Measurements from ENCODE around the gene MSL1.

DNA sequence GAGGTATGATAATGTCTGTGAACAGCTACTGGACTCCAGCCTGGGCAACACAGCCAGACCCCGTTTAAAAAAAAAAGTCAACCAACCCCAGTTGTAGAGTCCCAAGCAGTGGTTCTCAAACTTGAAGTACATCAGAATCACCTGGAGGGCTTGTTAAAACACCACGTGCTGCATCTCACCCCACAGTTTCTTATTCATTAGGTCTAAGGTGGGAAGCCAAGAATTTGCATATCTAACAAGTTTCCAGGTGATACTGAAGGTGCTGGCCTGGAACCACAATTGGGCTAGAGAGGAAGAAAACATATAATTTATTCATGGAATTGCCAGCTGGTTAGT is 6.7 kb upstream of the MSL1 start:
- TF ChIP-seq TAF1 (IDR thresholded peaks at IDR 0.05; ENCODE audit: borderline replicate concordance, low read depth, low read length): no peak
- no peak for TF ChIP-seq POLR2AphosphoS5 (IDR thresholded peaks at IDR 0.05; ENCODE audit: low read depth, low read length)
